ENCODE data around the gene GJA3. TPM values are rescaled to one million over a fixed set of nuclear protein-coding genes. Genes with fewer than 3 reads are reported as not detected.

Gene GJA3
- total and polyA plus RNA-seq, 9 of the 15 experiments (the other 6 are each of a cell fraction or from before 2014, with no cell fraction given) = 0.03 to 0.13 (median 0.04) TPM; not detected in 4

DNA sequence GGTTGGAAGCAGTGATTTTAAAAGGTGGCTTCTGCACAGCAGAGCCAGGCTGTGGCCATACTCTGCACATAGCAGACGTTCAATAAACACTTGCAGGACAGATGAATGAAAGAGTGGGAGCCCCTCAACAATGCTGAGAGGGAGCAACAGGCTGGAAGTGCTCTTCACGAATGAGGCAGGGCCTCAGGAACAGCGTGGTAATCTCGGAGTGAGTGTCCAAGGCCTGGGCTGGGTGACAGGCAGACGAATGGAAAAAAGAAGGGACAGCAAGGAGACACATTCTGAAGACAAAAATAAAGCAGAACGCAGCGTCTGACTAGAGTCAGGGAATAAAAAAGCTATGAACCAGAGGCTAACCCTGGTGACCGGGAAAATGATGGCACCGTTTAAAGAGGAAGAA lies 11.1 kb downstream of the GJA3 start:
- TF ChIP-seq BMI1 (IDR thresholded peaks at IDR 0.05; ENCODE audit: low read length) = no peak
- no peak for TF ChIP-seq TAF9B (IDR thresholded peaks at IDR 0.05; ENCODE audit: partially characterized antibody)
- TF ChIP-seq ZNF436 (CRISPR knock-in tag; IDR thresholded peaks at IDR 0.05) = no peak
- TF ChIP-seq FOXJ2 (tag; IDR thresholded peaks at IDR 0.05) = no peak
- TF ChIP-seq HBP1 (CRISPR knock-in tag; IDR thresholded peaks at IDR 0.05) = no peak
- no peak for TF ChIP-seq CEBPZ (IDR thresholded peaks at IDR 0.05; ENCODE audit: borderline replicate concordance, low read depth, low read length)
- WGBS (ENCODE audit: insufficient coverage, low coverage, missing lambda C conversion rate) = 8% methylated on average over 9 of the region's 9 CpGs
- H2AFZ ChIP-seq (ENCODE audit: low read depth, low read length) = no peak overlapping the region
- H3K9me1 ChIP-seq (ENCODE audit: control insufficient read depth, insufficient read depth, low read length) = no peaks in the 10 kb centered on the region
- DNase-seq (ENCODE audit: extremely low read depth in 1 of 4, low spot score in 3 of 4) (no peak), ATAC-seq (no peak), FAIRE-seq (no peak)
- H3K9ac ChIP-seq (ENCODE audit: insufficient read depth in 1 of 2, low read depth in 2 of 2, low read length in 2 of 2) = no peak overlapping the region
- no peak overlapping the region for H3K4me3 ChIP-seq
- no peaks in the 10 kb centered on the region for H3K36me3 ChIP-seq (ENCODE audit: control insufficient read depth, insufficient read depth, low read length)
- intact Hi-C loops (cut with micrococcal nuclease) (no loop called here), in situ Hi-C loops (cut with MboI) (no loop called here)
- ChIA-PET POLR2A (interaction anchor here (0.6 kb wide), 1 partner anchor 43 kb away, joined by 3 read pairs; no protein-coding TSS in a partner anchor), CTCF (ENCODE audit: low intra/inter-chr PET ratio) (no interaction called here)
- H4K20me1 ChIP-seq (replicated peaks; ENCODE audit: control insufficient read depth, insufficient read depth, low read length) = no peaks in the 10 kb centered on the region
- no peaks in the 10 kb centered on the region for H3K79me2 ChIP-seq (ENCODE audit: control insufficient read depth, insufficient read depth, low read length)
- BruUV-seq (replicated peaks) = no TSS peak
- H3K4me1 ChIP-seq (replicated peaks in 1 of 2; ENCODE audit: control insufficient read depth in 2 of 2, insufficient read depth in 2 of 2, low read length in 2 of 2) = peaks cover 0 to 4% of the 10 kb centered on the region in 2 experiments; a peak in 1 of 5 replicates
- H3K27ac ChIP-seq (ENCODE audit: extremely low read depth, low read depth, low read length) = no peak overlapping the region
- H3K9me3 ChIP-seq (replicated peaks; ENCODE audit: control insufficient read depth, insufficient read depth, low read depth, low read length) = no peaks in the 10 kb centered on the region
- peaks cover 12 to 32% of the 10 kb centered on the region in 2 experiments; a peak in 4 of 5 replicates for H3K27me3 ChIP-seq (ENCODE audit: control insufficient read depth in 2 of 2, insufficient read depth in 2 of 2, low read length in 2 of 2)
- no peak overlapping the region for H3K4me2 ChIP-seq (ENCODE audit: insufficient read depth, low read length)
